GM23338 (cell line): ENCODE measurements around the gene CEACAM18.

Experiments
- CREB1 ChIP-seq: fragments of 250-450 bp; sonication (Bioruptor Pico); IDR thresholded peaks from 2 replicates; pipeline ENCODE4 v1.5.0; 2020; ENCODE audit warnings: low read depth, mild to moderate bottlenecking, moderate library complexity
- EZH2 ChIP-seq: fragments of 200-600 bp; sonication (generic); IDR thresholded peaks from one replicate; pipeline ENCODE4 v1.8.0; 2017; ENCODE audit warnings: antibody characterized with exemption, mild to moderate bottlenecking, low read depth; ENCODE audit not compliant: unreplicated experiment
- EZH2phosphoT487 ChIP-seq: fragments of 200-600 bp; sonication (generic); IDR thresholded peaks from one replicate; pipeline ENCODE4 v1.8.1; 2018; ENCODE audit warnings: antibody characterized with exemption; ENCODE audit not compliant: unreplicated experiment
- NANOG ChIP-seq: IDR thresholded peaks from 2 replicates; pipeline ENCODE4 v1.6.1; 2016; ENCODE audit warnings: antibody characterized with exemption, borderline replicate concordance
- POLR2AphosphoS5 ChIP-seq: IDR thresholded peaks from 2 replicates; pipeline ENCODE4 v1.6.1; 2016; ENCODE audit warnings: antibody characterized with exemption, low read depth
- ZNF114 ChIP-seq: fragments of 250-450 bp; sonication (Bioruptor Pico); IDR thresholded peaks from 2 replicates; pipeline ENCODE4 v1.5.0; 2020; ENCODE audit warnings: mild to moderate bottlenecking, moderate library complexity
- ZNF331 ChIP-seq: fragments of 250-450 bp; sonication (Bioruptor Pico); IDR thresholded peaks from 2 replicates; pipeline ENCODE4 v1.5.0; 2020; ENCODE audit warnings: low read depth, mild to moderate bottlenecking, moderate library complexity
- TF ChIP-seq, protein P1 (sequence below), 2 experiments: fragments of 200-600 bp in 1 of 2; sonication (generic) in 1 of 2; conservative IDR thresholded peaks; 2 replicates each; pipeline versions ENCODE4 v1.5.1 to v1.6.1; 2016 to 2017; ENCODE audit warnings: antibody characterized with exemption in 2 of 2, low read depth in 2 of 2, mild to moderate bottlenecking in 2 of 2, moderate library complexity in 1 of 2
- TF ChIP-seq, protein P2 (sequence below): IDR thresholded peaks from one replicate; pipeline ENCODE4 v1.6.1; 2018; ENCODE audit warnings: antibody characterized with exemption; ENCODE audit not compliant: unreplicated experiment

GRCh38 chr19:51503286-51503817 lies 25.0 kb downstream of the CEACAM18 start:
- TF ChIP-seq, protein P1, sequence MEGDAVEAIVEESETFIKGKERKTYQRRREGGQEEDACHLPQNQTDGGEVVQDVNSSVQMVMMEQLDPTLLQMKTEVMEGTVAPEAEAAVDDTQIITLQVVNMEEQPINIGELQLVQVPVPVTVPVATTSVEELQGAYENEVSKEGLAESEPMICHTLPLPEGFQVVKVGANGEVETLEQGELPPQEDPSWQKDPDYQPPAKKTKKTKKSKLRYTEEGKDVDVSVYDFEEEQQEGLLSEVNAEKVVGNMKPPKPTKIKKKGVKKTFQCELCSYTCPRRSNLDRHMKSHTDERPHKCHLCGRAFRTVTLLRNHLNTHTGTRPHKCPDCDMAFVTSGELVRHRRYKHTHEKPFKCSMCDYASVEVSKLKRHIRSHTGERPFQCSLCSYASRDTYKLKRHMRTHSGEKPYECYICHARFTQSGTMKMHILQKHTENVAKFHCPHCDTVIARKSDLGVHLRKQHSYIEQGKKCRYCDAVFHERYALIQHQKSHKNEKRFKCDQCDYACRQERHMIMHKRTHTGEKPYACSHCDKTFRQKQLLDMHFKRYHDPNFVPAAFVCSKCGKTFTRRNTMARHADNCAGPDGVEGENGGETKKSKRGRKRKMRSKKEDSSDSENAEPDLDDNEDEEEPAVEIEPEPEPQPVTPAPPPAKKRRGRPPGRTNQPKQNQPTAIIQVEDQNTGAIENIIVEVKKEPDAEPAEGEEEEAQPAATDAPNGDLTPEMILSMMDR (conservative IDR thresholded peaks at IDR 0.05; ENCODE audit: low read depth in 2 of 2), result no peak
- TF ChIP-seq POLR2AphosphoS5 (no peak), CREB1 (CRISPR knock-in tag) (no peak), EZH2 (no peak), EZH2phosphoT487 (no peak), ZNF331 (no peak), NANOG (no peak), ZNF114 (CRISPR knock-in tag) (no peak)
- TF ChIP-seq, protein P2, sequence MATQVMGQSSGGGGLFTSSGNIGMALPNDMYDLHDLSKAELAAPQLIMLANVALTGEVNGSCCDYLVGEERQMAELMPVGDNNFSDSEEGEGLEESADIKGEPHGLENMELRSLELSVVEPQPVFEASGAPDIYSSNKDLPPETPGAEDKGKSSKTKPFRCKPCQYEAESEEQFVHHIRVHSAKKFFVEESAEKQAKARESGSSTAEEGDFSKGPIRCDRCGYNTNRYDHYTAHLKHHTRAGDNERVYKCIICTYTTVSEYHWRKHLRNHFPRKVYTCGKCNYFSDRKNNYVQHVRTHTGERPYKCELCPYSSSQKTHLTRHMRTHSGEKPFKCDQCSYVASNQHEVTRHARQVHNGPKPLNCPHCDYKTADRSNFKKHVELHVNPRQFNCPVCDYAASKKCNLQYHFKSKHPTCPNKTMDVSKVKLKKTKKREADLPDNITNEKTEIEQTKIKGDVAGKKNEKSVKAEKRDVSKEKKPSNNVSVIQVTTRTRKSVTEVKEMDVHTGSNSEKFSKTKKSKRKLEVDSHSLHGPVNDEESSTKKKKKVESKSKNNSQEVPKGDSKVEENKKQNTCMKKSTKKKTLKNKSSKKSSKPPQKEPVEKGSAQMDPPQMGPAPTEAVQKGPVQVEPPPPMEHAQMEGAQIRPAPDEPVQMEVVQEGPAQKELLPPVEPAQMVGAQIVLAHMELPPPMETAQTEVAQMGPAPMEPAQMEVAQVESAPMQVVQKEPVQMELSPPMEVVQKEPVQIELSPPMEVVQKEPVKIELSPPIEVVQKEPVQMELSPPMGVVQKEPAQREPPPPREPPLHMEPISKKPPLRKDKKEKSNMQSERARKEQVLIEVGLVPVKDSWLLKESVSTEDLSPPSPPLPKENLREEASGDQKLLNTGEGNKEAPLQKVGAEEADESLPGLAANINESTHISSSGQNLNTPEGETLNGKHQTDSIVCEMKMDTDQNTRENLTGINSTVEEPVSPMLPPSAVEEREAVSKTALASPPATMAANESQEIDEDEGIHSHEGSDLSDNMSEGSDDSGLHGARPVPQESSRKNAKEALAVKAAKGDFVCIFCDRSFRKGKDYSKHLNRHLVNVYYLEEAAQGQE, result no peak
